A549 (cell line): Measurements from ENCODE around the gene HBG2.
"Not testable (repeated sequence)": the region's sequence is repeated elsewhere in the genome, so short reads cannot be mapped to it uniquely, and the experiment has no call there.

Experiments
- EHMT2 ChIP-seq: fragments of 200-600 bp; sonication (generic); IDR thresholded peaks from 2 replicates; pipeline ENCODE4 v1.6.1; 2016; ENCODE audit warnings: antibody characterized with exemption, low read depth, mild to moderate bottlenecking, moderate library complexity
- POLR2A ChIP-seq: IDR thresholded peaks from 2 replicates; pipeline ENCODE4 v1.6.1; 2012; ENCODE audit warnings: mild to moderate bottlenecking, low read length
- TF ChIP-seq, protein P1 (sequence below): fragments of >200 bp; sonication (Bioruptor Twin); formaldehyde crosslinking; IDR thresholded peaks from 3 replicates; pipeline ENCODE4 v1.5.1; 2016
- TF ChIP-seq, protein P2 (sequence below): IDR thresholded peaks from 2 replicates; pipeline ENCODE4 v1.6.1; 2012
- TF ChIP-seq, protein P3 (sequence below): fragments of 200-600 bp; sonication (generic); IDR thresholded peaks from 2 replicates; pipeline ENCODE4 v1.6.1; 2016; ENCODE audit warnings: antibody characterized with exemption, mild to moderate bottlenecking, moderate library complexity

GRCh38 chr11:5294342-5294995 is 39.9 kb upstream of the HBG2 start:
- TF ChIP-seq POLR2A, EHMT2: not testable (repeated sequence)
- TF ChIP-seq, protein P1, sequence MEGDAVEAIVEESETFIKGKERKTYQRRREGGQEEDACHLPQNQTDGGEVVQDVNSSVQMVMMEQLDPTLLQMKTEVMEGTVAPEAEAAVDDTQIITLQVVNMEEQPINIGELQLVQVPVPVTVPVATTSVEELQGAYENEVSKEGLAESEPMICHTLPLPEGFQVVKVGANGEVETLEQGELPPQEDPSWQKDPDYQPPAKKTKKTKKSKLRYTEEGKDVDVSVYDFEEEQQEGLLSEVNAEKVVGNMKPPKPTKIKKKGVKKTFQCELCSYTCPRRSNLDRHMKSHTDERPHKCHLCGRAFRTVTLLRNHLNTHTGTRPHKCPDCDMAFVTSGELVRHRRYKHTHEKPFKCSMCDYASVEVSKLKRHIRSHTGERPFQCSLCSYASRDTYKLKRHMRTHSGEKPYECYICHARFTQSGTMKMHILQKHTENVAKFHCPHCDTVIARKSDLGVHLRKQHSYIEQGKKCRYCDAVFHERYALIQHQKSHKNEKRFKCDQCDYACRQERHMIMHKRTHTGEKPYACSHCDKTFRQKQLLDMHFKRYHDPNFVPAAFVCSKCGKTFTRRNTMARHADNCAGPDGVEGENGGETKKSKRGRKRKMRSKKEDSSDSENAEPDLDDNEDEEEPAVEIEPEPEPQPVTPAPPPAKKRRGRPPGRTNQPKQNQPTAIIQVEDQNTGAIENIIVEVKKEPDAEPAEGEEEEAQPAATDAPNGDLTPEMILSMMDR = not testable (repeated sequence)
- TF ChIP-seq, protein P2, sequence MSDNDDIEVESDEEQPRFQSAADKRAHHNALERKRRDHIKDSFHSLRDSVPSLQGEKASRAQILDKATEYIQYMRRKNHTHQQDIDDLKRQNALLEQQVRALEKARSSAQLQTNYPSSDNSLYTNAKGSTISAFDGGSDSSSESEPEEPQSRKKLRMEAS = not testable (repeated sequence)
- TF ChIP-seq, protein P3, sequence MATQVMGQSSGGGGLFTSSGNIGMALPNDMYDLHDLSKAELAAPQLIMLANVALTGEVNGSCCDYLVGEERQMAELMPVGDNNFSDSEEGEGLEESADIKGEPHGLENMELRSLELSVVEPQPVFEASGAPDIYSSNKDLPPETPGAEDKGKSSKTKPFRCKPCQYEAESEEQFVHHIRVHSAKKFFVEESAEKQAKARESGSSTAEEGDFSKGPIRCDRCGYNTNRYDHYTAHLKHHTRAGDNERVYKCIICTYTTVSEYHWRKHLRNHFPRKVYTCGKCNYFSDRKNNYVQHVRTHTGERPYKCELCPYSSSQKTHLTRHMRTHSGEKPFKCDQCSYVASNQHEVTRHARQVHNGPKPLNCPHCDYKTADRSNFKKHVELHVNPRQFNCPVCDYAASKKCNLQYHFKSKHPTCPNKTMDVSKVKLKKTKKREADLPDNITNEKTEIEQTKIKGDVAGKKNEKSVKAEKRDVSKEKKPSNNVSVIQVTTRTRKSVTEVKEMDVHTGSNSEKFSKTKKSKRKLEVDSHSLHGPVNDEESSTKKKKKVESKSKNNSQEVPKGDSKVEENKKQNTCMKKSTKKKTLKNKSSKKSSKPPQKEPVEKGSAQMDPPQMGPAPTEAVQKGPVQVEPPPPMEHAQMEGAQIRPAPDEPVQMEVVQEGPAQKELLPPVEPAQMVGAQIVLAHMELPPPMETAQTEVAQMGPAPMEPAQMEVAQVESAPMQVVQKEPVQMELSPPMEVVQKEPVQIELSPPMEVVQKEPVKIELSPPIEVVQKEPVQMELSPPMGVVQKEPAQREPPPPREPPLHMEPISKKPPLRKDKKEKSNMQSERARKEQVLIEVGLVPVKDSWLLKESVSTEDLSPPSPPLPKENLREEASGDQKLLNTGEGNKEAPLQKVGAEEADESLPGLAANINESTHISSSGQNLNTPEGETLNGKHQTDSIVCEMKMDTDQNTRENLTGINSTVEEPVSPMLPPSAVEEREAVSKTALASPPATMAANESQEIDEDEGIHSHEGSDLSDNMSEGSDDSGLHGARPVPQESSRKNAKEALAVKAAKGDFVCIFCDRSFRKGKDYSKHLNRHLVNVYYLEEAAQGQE = not testable (repeated sequence)
